Peyer's patch (tissue), 4 donors: Measurements from ENCODE around the gene CFAP70.

Source experiments
- POLR2A ChIP-seq, 2 donors: fragments of 450-650 bp; IDR thresholded peaks; one replicate each; pipeline ENCODE4 v1.5.1; 2017; ENCODE audit warnings: antibody characterized with exemption in 2 of 2, mild to moderate bottlenecking in 2 of 2, moderate library complexity in 2 of 2
- TF ChIP-seq, protein P1 (sequence below), 6 experiments: fragments of 450-650 bp in 4 of 6; fragments of 200-600 bp in 2 of 6; sonication (generic) in 1 of 6; IDR thresholded peaks; one replicate each; pipeline ENCODE4 v1.5.1; 2017 to 2019; ENCODE audit warnings: antibody characterized with exemption in 6 of 6, mild to moderate bottlenecking in 3 of 6, moderate library complexity in 1 of 6

- TF ChIP-seq, protein P1, sequence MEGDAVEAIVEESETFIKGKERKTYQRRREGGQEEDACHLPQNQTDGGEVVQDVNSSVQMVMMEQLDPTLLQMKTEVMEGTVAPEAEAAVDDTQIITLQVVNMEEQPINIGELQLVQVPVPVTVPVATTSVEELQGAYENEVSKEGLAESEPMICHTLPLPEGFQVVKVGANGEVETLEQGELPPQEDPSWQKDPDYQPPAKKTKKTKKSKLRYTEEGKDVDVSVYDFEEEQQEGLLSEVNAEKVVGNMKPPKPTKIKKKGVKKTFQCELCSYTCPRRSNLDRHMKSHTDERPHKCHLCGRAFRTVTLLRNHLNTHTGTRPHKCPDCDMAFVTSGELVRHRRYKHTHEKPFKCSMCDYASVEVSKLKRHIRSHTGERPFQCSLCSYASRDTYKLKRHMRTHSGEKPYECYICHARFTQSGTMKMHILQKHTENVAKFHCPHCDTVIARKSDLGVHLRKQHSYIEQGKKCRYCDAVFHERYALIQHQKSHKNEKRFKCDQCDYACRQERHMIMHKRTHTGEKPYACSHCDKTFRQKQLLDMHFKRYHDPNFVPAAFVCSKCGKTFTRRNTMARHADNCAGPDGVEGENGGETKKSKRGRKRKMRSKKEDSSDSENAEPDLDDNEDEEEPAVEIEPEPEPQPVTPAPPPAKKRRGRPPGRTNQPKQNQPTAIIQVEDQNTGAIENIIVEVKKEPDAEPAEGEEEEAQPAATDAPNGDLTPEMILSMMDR (IDR thresholded peaks at IDR 0.05), result no peak
- TF ChIP-seq POLR2A (IDR thresholded peaks at IDR 0.05), result no peak
Observed at GRCh38 chr10:73253225-73253555, 105.5 kb downstream of the CFAP70 start.
